ENCODE data around the gene PPP5C. TPM values are rescaled to one million over a fixed set of nuclear protein-coding genes. Genes with fewer than 3 reads are reported as not detected.

The PPP5C gene
- 48.6 and 87.5 TPM in 2 replicates for total RNA-seq

GRCh38 chr19:46346821-46347571, at the start of gene PPP5C:
TSS of gene PPP5C (plus strand) at chr19:46347087. CDS start at chr19:46347097, 10 bp downstream.

DNA sequence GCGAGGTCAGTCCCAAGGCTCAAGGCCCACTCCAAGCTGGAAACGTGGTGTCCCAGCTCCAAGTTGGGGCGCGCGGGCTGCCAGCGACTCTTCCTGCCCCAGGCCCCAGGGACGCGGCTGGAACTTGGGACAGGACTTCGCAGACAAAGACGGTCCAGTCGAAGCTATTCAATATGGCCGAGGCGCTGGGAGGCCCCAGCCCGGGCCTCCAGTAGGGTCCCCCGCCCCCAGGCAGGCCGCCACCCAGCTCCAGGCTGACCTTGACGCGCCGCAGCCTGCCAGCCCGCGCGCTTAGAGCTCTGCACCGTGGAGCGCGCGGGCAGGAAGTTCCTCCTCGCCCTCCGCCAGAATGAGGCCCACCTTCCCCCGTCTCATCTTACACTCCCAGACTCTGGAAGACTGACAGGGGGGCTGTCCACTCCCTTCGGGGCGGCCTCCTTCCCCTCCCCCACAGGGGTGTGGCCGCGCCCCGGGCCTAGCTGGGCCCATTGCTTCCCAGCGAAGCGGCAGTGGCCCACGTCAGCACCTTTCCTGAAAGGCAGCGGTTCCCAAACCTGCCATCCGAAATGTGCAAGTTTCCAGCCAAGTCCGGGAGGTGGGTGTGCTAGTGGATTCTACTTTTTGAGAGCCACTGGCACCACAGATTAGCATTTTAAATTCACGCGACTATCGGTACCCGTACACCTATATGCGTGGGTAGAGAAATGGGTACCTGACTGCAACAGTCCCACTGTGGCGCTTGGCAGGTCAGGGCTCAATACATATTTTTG, 66.6 kb downstream of the PPP5C start, which contains the start of gene CCDC8:
TSS of gene CCDC8 (minus strand) at position 303 of the 770 bp plus-strand sequence. CDS start 754 bp downstream, outside the sequence.

GRCh38 chr19:46428239-46429135, 81.6 kb downstream of the PPP5C start, which contains the start of gene PNMA8C:
TSS of gene PNMA8C (minus strand) at chr19:46428936. CDS start at chr19:46428359, 577 bp downstream.

Other genes with a start within 250 kb of the PPP5C start
- gene IGFL3, start 222.4 kb upstream of the PPP5C start, total RNA-seq: not detected in 2 replicates
- gene IGFL2, start 198.8 kb upstream of the PPP5C start, total RNA-seq: not detected in 2 replicates
- gene IGFL1, start 117.3 kb upstream of the PPP5C start, total RNA-seq: not detected in 2 replicates
- gene HIF3A, start 50.0 kb upstream of the PPP5C start, total RNA-seq: 0.75 and 8.7 TPM in 2 replicates
- 30.4 and 37.2 TPM in 2 replicates for gene CCDC8, start 66.5 kb downstream of the PPP5C start, total RNA-seq
- 0.25 and 0.33 TPM in 2 replicates for gene PNMA8C, start 81.8 kb downstream of the PPP5C start, total RNA-seq
- 4.3 and 13.0 TPM in 2 replicates for gene PNMA8A, start 124.5 kb downstream of the PPP5C start, total RNA-seq
- gene PNMA8B, start 148.8 kb downstream of the PPP5C start, total RNA-seq: 0.44 and 1.00 TPM in 2 replicates